H9 (cell line): ENCODE measurements around the gene WIPF1. TPM values are rescaled to one million over a fixed set of nuclear protein-coding genes. Genes with fewer than 3 reads are reported as not detected.

Experiments
- DNase-seq: peaks from one replicate; pipeline ENCODE4 v3.0.0-alpha.2; 2017
- H2AFZ ChIP-seq: one replicate; pipeline ENCODE4 v1.6.1; 2013; ENCODE audit warnings: mild to moderate bottlenecking, low read length, control low read depth, moderate library complexity
- H2AK5ac ChIP-seq: 2 replicates; pipeline ENCODE4 v1.6.1; 2013; ENCODE audit warnings: low read length, control low read depth, mixed read lengths; ENCODE audit not compliant: insufficient read length
- H2BK120ac ChIP-seq: one replicate; pipeline ENCODE4 v1.6.1; 2013; ENCODE audit warnings: low read depth, mild to moderate bottlenecking, low read length, control low read depth, inconsistent platforms; ENCODE audit not compliant: poor library complexity, severe bottlenecking
- H2BK12ac ChIP-seq: 2 replicates; pipeline ENCODE4 v1.6.1; 2013; ENCODE audit warnings: low read length, control low read depth, mixed read lengths, low read depth; ENCODE audit not compliant: insufficient read length
- H2BK15ac ChIP-seq: 2 replicates; pipeline ENCODE4 v1.6.1; 2013; ENCODE audit warnings: low read depth, low read length, control low read depth
- H2BK20ac ChIP-seq: one replicate; pipeline ENCODE4 v1.6.1; 2013; ENCODE audit warnings: low read depth, mild to moderate bottlenecking, low read length, control low read depth, inconsistent platforms; ENCODE audit not compliant: poor library complexity, severe bottlenecking
- H2BK5ac ChIP-seq: 2 replicates; pipeline ENCODE4 v1.6.1; 2013; ENCODE audit warnings: low read length, control low read depth, mixed read lengths; ENCODE audit not compliant: insufficient read length
- H3K14ac ChIP-seq: 2 replicates; pipeline ENCODE4 v1.6.1; 2013; ENCODE audit warnings: low read length, control low read depth; ENCODE audit not compliant: insufficient read depth
- H3K18ac ChIP-seq: 2 replicates; pipeline ENCODE4 v1.6.1; 2013; ENCODE audit warnings: low read depth, mild to moderate bottlenecking, mixed read lengths, low read length, control low read depth; ENCODE audit not compliant: insufficient read length
- H3K23ac ChIP-seq: 2 replicates; pipeline ENCODE4 v1.6.1; 2013; ENCODE audit warnings: low read length, control low read depth, mixed read lengths, low read depth; ENCODE audit not compliant: insufficient read length
- H3K23me2 ChIP-seq: 2 replicates; pipeline ENCODE4 v1.6.1; 2013; ENCODE audit warnings: low read depth, mild to moderate bottlenecking, mixed read lengths, low read length, control low read depth; ENCODE audit not compliant: insufficient read length, poor library complexity, severe bottlenecking
- H3K27ac ChIP-seq: 2 replicates; pipeline ENCODE4 v1.5.1; 2013; ENCODE audit warnings: low read length, control low read depth, mixed read lengths, low read depth; ENCODE audit not compliant: insufficient read length
- H3K27me3 ChIP-seq: 2 replicates; pipeline ENCODE4 v1.6.1; 2013; ENCODE audit warnings: low read length, control low read depth, inconsistent platforms; ENCODE audit not compliant: insufficient read depth
- H3K4ac ChIP-seq: 2 replicates; pipeline ENCODE4 v1.6.1; 2013; ENCODE audit warnings: low read depth, mild to moderate bottlenecking, control low read depth, inconsistent platforms, low read length, moderate library complexity
- H3K4me1 ChIP-seq: 2 replicates; pipeline ENCODE4 v1.6.1; 2013; ENCODE audit warnings: low read length, control low read depth, inconsistent platforms; ENCODE audit not compliant: insufficient read depth
- H3K4me2 ChIP-seq: 2 replicates; pipeline ENCODE4 v1.6.1; 2013; ENCODE audit warnings: low read length, control low read depth, mixed read lengths; ENCODE audit not compliant: insufficient read length, insufficient read depth
- H3K56ac ChIP-seq: 2 replicates; pipeline ENCODE4 v1.6.1; 2013; ENCODE audit warnings: low read depth, mild to moderate bottlenecking, mixed read lengths, low read length, control low read depth; ENCODE audit not compliant: insufficient read length
- H3K79me1 ChIP-seq: 2 replicates; pipeline ENCODE4 v1.6.1; 2013; ENCODE audit warnings: low read depth, mild to moderate bottlenecking, moderate library complexity, low read length, control low read depth, inconsistent platforms; ENCODE audit not compliant: insufficient read depth, poor library complexity, severe bottlenecking
- H3K79me2 ChIP-seq: 2 replicates; pipeline ENCODE4 v1.6.1; 2013; ENCODE audit warnings: low read length, control low read depth, inconsistent platforms; ENCODE audit not compliant: insufficient read depth
- H3K9ac ChIP-seq: 2 replicates; pipeline ENCODE4 v1.6.1; 2013; ENCODE audit warnings: low read length, control low read depth, mixed read lengths; ENCODE audit not compliant: insufficient read length; ENCODE audit errors: extremely low read depth
- H3K9me3 ChIP-seq: one replicate; pipeline ENCODE4 v1.6.1; 2013; ENCODE audit warnings: low read depth, low read length, inconsistent platforms; ENCODE audit not compliant: control insufficient read depth
- H3T11ph ChIP-seq: one replicate; pipeline ENCODE4 v1.6.1; 2013; ENCODE audit warnings: mild to moderate bottlenecking, low read length, control low read depth, inconsistent platforms
- H4K20me1 ChIP-seq: one replicate; pipeline ENCODE4 v1.6.1; 2013; ENCODE audit not compliant: control insufficient read depth, insufficient read length, insufficient read depth
- H4K5ac ChIP-seq: 2 replicates; pipeline ENCODE4 v1.6.1; 2013; ENCODE audit warnings: low read depth, mild to moderate bottlenecking, mixed read lengths, low read length, control low read depth; ENCODE audit not compliant: insufficient read length
- H4K8ac ChIP-seq: replicated peaks from 2 replicates; pipeline ENCODE4 v1.6.1; 2013; ENCODE audit warnings: low read length, control low read depth, mixed read lengths, low read depth; ENCODE audit not compliant: insufficient read length
- H4K91ac ChIP-seq: 2 replicates; pipeline ENCODE4 v1.6.1; 2013; ENCODE audit warnings: low read depth, mild to moderate bottlenecking, moderate library complexity, mixed read lengths, low read length, control low read depth; ENCODE audit not compliant: insufficient read length
- H3K27ac Mint-ChIP-seq, 3 experiments: 2 replicates in 2 of 3; 3 replicates in 1 of 3; pipeline ENCODE4 v1.8.0; 2020 to 2021; ENCODE audit warnings: mixed read lengths in 3 of 3, mild to moderate bottlenecking in 1 of 3, moderate library complexity in 1 of 3
- H3K27me3 Mint-ChIP-seq: 2 replicates; pipeline ENCODE4 v1.8.0; 2021; ENCODE audit warnings: low read depth, mild to moderate bottlenecking, moderate library complexity, mixed read lengths
- H3K36me3 Mint-ChIP-seq, 3 experiments: 2 replicates in 2 of 3; 3 replicates in 1 of 3; pipeline ENCODE4 v1.8.0; 2020 to 2021; ENCODE audit warnings: low read depth in 3 of 3, mixed read lengths in 3 of 3; ENCODE audit not compliant: insufficient read depth in 1 of 3
- H3K4me1 Mint-ChIP-seq, 2 experiments: 2 replicates each; pipeline ENCODE4 v1.8.0; 2020; ENCODE audit warnings: mixed read lengths in 2 of 2
- H3K4me3 Mint-ChIP-seq, 2 experiments: 2 replicates in 1 of 2; 3 replicates in 1 of 2; pipeline ENCODE4 v1.8.0; 2020 to 2021; ENCODE audit warnings: mild to moderate bottlenecking in 2 of 2, mixed read lengths in 2 of 2, moderate library complexity in 1 of 2
- H3K9me3 Mint-ChIP-seq, 2 experiments: 2 replicates in 1 of 2; 3 replicates in 1 of 2; pipeline ENCODE4 v1.8.0; 2020; ENCODE audit warnings: mild to moderate bottlenecking in 2 of 2, mixed read lengths in 2 of 2, moderate library complexity in 1 of 2
- WGBS: extraction: QIAGEN DNeasy Blood & Tissue Kit; methylation state at CpG from one replicate; pipeline ENCODE4 v1.1.7; 2013; ENCODE audit warnings: missing lambda C conversion rate, low lambda C conversion rate, mixed read lengths; ENCODE audit not compliant: insufficient read length; ENCODE audit errors: extremely low coverage; 5-methylcytosine and 5-hydroxymethylcytosine counted together
- total RNA-seq: library from RNA; stranded (reverse); gene quantifications from 2 replicates; pipeline ENCODE4 v1.2.1, GENCODE V29; 2021
- TF ChIP-seq, protein P1 (sequence below): fragments of 200-600 bp; sonication (generic); conservative IDR thresholded peaks from 3 replicates; pipeline ENCODE4 v1.8.0; 2021; ENCODE audit warnings: antibody characterized with exemption, mild to moderate bottlenecking

Gene WIPF1
- total RNA-seq, 1 experiment from 2014 or later = 5.1 TPM

GRCh38 chr2:174602745-174603144 is 5.1 kb upstream of the WIPF1 start:
- Histone ChIP-seq H3K4me1 (no peaks in the 10 kb centered on the region), H3K79me2 (no peaks in the 10 kb centered on the region), H2BK5ac (no peak overlapping the region), H2AK5ac (no peak overlapping the region), H3K14ac (no peak overlapping the region), H3K27ac (no peak overlapping the region), H2BK120ac (no peak overlapping the region), H3K56ac (no peak overlapping the region), H3K79me1 (no peaks in the 10 kb centered on the region), H3K4me2 (no peak overlapping the region), H3K4ac (no peak overlapping the region), H3K23me2 (no peaks in the 10 kb centered on the region), H2BK15ac (no peak overlapping the region), H4K5ac (no peak overlapping the region), H3K23ac (no peak overlapping the region), H3K18ac (no peak overlapping the region), H4K20me1 (no peaks in the 10 kb centered on the region), H3K9ac (no peak overlapping the region), H3T11ph (no peak overlapping the region), H4K8ac (no peak overlapping the region), H2AFZ (no peak overlapping the region), H4K91ac (no peak overlapping the region), H2BK20ac (no peak overlapping the region), H3K9me3 (no peaks in the 10 kb centered on the region), H2BK12ac (no peak overlapping the region), H3K27me3 (no peaks in the 10 kb centered on the region)
- H3K27ac Mint-ChIP-seq = no peak overlapping the region
- DNase-seq = no peak
- H3K27me3 Mint-ChIP-seq = no peaks in the 10 kb centered on the region
- TF ChIP-seq, protein P1, sequence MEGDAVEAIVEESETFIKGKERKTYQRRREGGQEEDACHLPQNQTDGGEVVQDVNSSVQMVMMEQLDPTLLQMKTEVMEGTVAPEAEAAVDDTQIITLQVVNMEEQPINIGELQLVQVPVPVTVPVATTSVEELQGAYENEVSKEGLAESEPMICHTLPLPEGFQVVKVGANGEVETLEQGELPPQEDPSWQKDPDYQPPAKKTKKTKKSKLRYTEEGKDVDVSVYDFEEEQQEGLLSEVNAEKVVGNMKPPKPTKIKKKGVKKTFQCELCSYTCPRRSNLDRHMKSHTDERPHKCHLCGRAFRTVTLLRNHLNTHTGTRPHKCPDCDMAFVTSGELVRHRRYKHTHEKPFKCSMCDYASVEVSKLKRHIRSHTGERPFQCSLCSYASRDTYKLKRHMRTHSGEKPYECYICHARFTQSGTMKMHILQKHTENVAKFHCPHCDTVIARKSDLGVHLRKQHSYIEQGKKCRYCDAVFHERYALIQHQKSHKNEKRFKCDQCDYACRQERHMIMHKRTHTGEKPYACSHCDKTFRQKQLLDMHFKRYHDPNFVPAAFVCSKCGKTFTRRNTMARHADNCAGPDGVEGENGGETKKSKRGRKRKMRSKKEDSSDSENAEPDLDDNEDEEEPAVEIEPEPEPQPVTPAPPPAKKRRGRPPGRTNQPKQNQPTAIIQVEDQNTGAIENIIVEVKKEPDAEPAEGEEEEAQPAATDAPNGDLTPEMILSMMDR = no peak
- H3K4me1 Mint-ChIP-seq = 0 out of 4 replicates have a peak, but pooled peaks cover 0 to 2% of the 10 kb centered on the region in 2 experiments
- peaks cover 6 to 8% of the 10 kb centered on the region in 2 experiments; a peak in 4 of 5 replicates for H3K9me3 Mint-ChIP-seq
- no peak overlapping the region for H3K4me3 Mint-ChIP-seq
- no CpG with 5 or more reads among the region's 3 CpGs for WGBS
- peaks cover 0 to 8% (median 3%) of the 10 kb centered on the region in 3 experiments; a peak in 4 of 7 replicates for H3K36me3 Mint-ChIP-seq
